Naive B cell (primary cell): ENCODE results near the gene LIN52. TPM values are rescaled to one million over a fixed set of nuclear protein-coding genes. Genes with fewer than 3 reads are reported as not detected.

Experiments used
- ATAC-seq, 2 donors: fragments of 150-1000 bp; cut with Tn5 transposase; 2 replicates each; pipeline ENCODE4 v1.10.0; 2021; ENCODE audit warnings: low read depth in 2 of 2, mild to moderate bottlenecking in 2 of 2, moderate library complexity in 2 of 2
- DNase-seq: peaks from one replicate; pipeline ENCODE4 v3.0.0; 2022
- H3K27ac Mint-ChIP-seq, 6 donors: one replicate each; pipeline ENCODE4 v1.8.0; 2020 to 2022; ENCODE audit warnings: mild to moderate bottlenecking in 6 of 6, mixed read lengths in 6 of 6, moderate library complexity in 5 of 6, inconsistent platforms in 2 of 6
- H3K27me3 Mint-ChIP-seq, 3 donors: one replicate each; pipeline ENCODE4 v1.8.0; 2021 to 2022; ENCODE audit warnings: mixed read lengths in 3 of 3, mild to moderate bottlenecking in 1 of 3
- H3K36me3 Mint-ChIP-seq, 2 donors: one replicate each; pipeline ENCODE4 v1.8.0; 2020 to 2022; ENCODE audit warnings: mixed read lengths in 2 of 2, inconsistent platforms in 1 of 2, mild to moderate bottlenecking in 1 of 2
- H3K4me1 Mint-ChIP-seq, 3 donors: one replicate each; pipeline ENCODE4 v1.8.0; 2020 to 2022; ENCODE audit warnings: mixed read lengths in 3 of 3, inconsistent platforms in 1 of 3, mild to moderate bottlenecking in 1 of 3, moderate library complexity in 1 of 3
- H3K4me3 Mint-ChIP-seq, 8 donors: one replicate each; pipeline ENCODE4 v1.8.0; 2020 to 2022; ENCODE audit warnings: mild to moderate bottlenecking in 8 of 8, mixed read lengths in 8 of 8, moderate library complexity in 8 of 8, inconsistent platforms in 2 of 8
- H3K9me3 Mint-ChIP-seq, 7 donors: one replicate each; pipeline ENCODE4 v1.8.0; 2020 to 2022; ENCODE audit warnings: mixed read lengths in 7 of 7, mild to moderate bottlenecking in 5 of 7, inconsistent platforms in 2 of 7, moderate library complexity in 1 of 7
- polyA plus RNA-seq, 6 donors: library from polyadenylated mRNA; unstranded; fragments of 300-500 nt; fragmentation: Illumina TruSeq; gene quantifications; one replicate each; pipeline ENCODE4 v1.2.3, GENCODE V29; 2021; ENCODE audit warnings: low read depth in 6 of 6

The LIN52 gene
- polyA plus RNA-seq = 10 to 100 TPM in 5 of 6 donors, 1 to 10 TPM in 1; 7.4 to 19.1 (median 11.9) TPM

- Mint-ChIP-seq H3K27me3 (no peaks in the 10 kb centered on the region), H3K9me3 (peaks cover 0 to 2% (median 0%) of the 10 kb centered on the region in 7 donors), H3K4me3 (peak within 1 kb of the TSS; percentile 89 to 100 (median 98)), H3K4me1 (peaks cover 34 to 40% (median 38%) of the 10 kb centered on the region in 3 donors), H3K36me3 (peaks cover 0 to 6% of the 10 kb centered on the region in 2 donors), H3K27ac (peak within 1 kb of the TSS; percentile 85 to 98 (median 96))
- ATAC-seq (peak; percentile 87 to 90), DNase-seq (peak; percentile 99)
Measured at GRCh38 chr14:74084277-74085046, at the start of gene LIN52, which contains the start of gene ALDH6A1. LIN52 (plus strand) TSS chr14:74084956; CDS start chr14:74084975, 19 bp downstream. ALDH6A1 (minus strand) TSS chr14:74084453; CDS start chr14:74084394, 59 bp downstream.

GRCh38 chr14:74035556-74035955, 49.2 kb upstream of the LIN52 start:
- Mint-ChIP-seq H3K27ac (no peak overlapping the region), H3K27me3 (no peaks in the 10 kb centered on the region), H3K36me3 (no peaks in the 10 kb centered on the region), H3K9me3 (peaks cover 0 to 2% (median 0%) of the 10 kb centered on the region in 7 donors), H3K4me3 (no peak overlapping the region), H3K4me1 (peaks cover 2 to 11% (median 7%) of the 10 kb centered on the region in 3 donors)
- DNase-seq (no peak), ATAC-seq (no peak)

- no peak overlapping the region for H3K4me3 Mint-ChIP-seq
- no peaks in the 10 kb centered on the region for H3K36me3 Mint-ChIP-seq
- H3K27ac Mint-ChIP-seq = no peak overlapping the region
- DNase-seq = peak; percentile 38
- H3K27me3 Mint-ChIP-seq = no peaks in the 10 kb centered on the region
- peak; percentile 40 to 50 for ATAC-seq
- H3K9me3 Mint-ChIP-seq = no peaks in the 10 kb centered on the region
- peaks cover 0 to 6% (median 0%) of the 10 kb centered on the region in 3 donors for H3K4me1 Mint-ChIP-seq
Measured at GRCh38 chr14:74038020-74038859, 46.5 kb upstream of the LIN52 start.

- no peaks in the 10 kb centered on the region for H3K9me3 Mint-ChIP-seq
- H3K4me3 Mint-ChIP-seq = no peak overlapping the region
- ATAC-seq (no peak), DNase-seq (no peak)
- H3K36me3 Mint-ChIP-seq = no peaks in the 10 kb centered on the region
- peak overlapping the region in 1 of 6 donors; percentile 18 for H3K27ac Mint-ChIP-seq
- no peaks in the 10 kb centered on the region for H3K27me3 Mint-ChIP-seq
- peaks cover 0 to 6% (median 0%) of the 10 kb centered on the region in 3 donors for H3K4me1 Mint-ChIP-seq
Measured at GRCh38 chr14:74042296-74042695, 42.5 kb upstream of the LIN52 start.

- ATAC-seq (no peak), DNase-seq (no peak)
- Mint-ChIP-seq H3K9me3 (no peaks in the 10 kb centered on the region), H3K4me3 (no peak overlapping the region), H3K27ac (no peak overlapping the region), H3K4me1 (peaks cover 5 to 11% (median 10%) of the 10 kb centered on the region in 3 donors), H3K36me3 (no peaks in the 10 kb centered on the region), H3K27me3 (no peaks in the 10 kb centered on the region)
Measured at GRCh38 chr14:74045522-74045921, 39.2 kb upstream of the LIN52 start.

- Mint-ChIP-seq H3K4me3 (peak overlapping the region in 1 of 8 donors; percentile 48), H3K27me3 (no peaks in the 10 kb centered on the region), H3K27ac (peak overlapping the region in 1 of 6 donors; percentile 11), H3K36me3 (no peaks in the 10 kb centered on the region), H3K4me1 (peaks cover 5 to 11% (median 10%) of the 10 kb centered on the region in 3 donors), H3K9me3 (no peaks in the 10 kb centered on the region)
- no peak for ATAC-seq
- no peak for DNase-seq
Measured at GRCh38 chr14:74048281-74048680, 36.5 kb upstream of the LIN52 start.

GRCh38 chr14:74049876-74050495, 34.8 kb upstream of the LIN52 start:
- Mint-ChIP-seq H3K27ac (peak overlapping the region in 1 of 6 donors; percentile 4), H3K4me1 (peaks cover 5 to 11% (median 10%) of the 10 kb centered on the region in 3 donors), H3K27me3 (no peaks in the 10 kb centered on the region), H3K4me3 (peak overlapping the region in 1 of 8 donors; percentile 30), H3K9me3 (no peaks in the 10 kb centered on the region), H3K36me3 (no peaks in the 10 kb centered on the region)
- no peak for DNase-seq
- ATAC-seq = peak; percentile 42 to 54

GRCh38 chr14:74062809-74063150, 22.0 kb upstream of the LIN52 start:
- no peaks in the 10 kb centered on the region for H3K27me3 Mint-ChIP-seq
- H3K27ac Mint-ChIP-seq = peak overlapping the region in 1 of 6 donors; percentile 28
- peak overlapping the region in 1 of 8 donors; percentile 35 for H3K4me3 Mint-ChIP-seq
- peaks cover 8 to 34% of the 10 kb centered on the region in 2 donors for H3K36me3 Mint-ChIP-seq
- ATAC-seq = no peak
- no peak for DNase-seq
- H3K9me3 Mint-ChIP-seq = no peaks in the 10 kb centered on the region
- H3K4me1 Mint-ChIP-seq = no peaks in the 10 kb centered on the region

GRCh38 chr14:74064426-74064825, 20.3 kb upstream of the LIN52 start:
- H3K36me3 Mint-ChIP-seq = peaks cover 8 to 34% of the 10 kb centered on the region in 2 donors
- no peak overlapping the region for H3K27ac Mint-ChIP-seq

GRCh38 chr14:74064883-74065282, 19.9 kb upstream of the LIN52 start:
- Mint-ChIP-seq H3K27ac (no peak overlapping the region), H3K36me3 (peaks cover 8 to 30% of the 10 kb centered on the region in 2 donors), H3K4me3 (no peak overlapping the region), H3K9me3 (no peaks in the 10 kb centered on the region), H3K4me1 (no peaks in the 10 kb centered on the region), H3K27me3 (no peaks in the 10 kb centered on the region)
- ATAC-seq = no peak
- DNase-seq = no peak

More at GRCh38 chr14:74064426-74064825, 20.3 kb upstream of the LIN52 start:
- Mint-ChIP-seq H3K4me3 (no peak overlapping the region), H3K4me1 (no peaks in the 10 kb centered on the region), H3K9me3 (no peaks in the 10 kb centered on the region), H3K27me3 (no peaks in the 10 kb centered on the region)
- ATAC-seq (no peak), DNase-seq (no peak)

- H3K27me3 Mint-ChIP-seq = no peaks in the 10 kb centered on the region
- ATAC-seq = no peak
- peaks cover 2 to 22% of the 10 kb centered on the region in 2 donors for H3K36me3 Mint-ChIP-seq
- H3K4me3 Mint-ChIP-seq = no peak overlapping the region
- DNase-seq = no peak
- no peaks in the 10 kb centered on the region for H3K9me3 Mint-ChIP-seq
- no peak overlapping the region for H3K27ac Mint-ChIP-seq
- H3K4me1 Mint-ChIP-seq = no peaks in the 10 kb centered on the region
Measured at GRCh38 chr14:74065746-74066575, 18.8 kb upstream of the LIN52 start.

- Mint-ChIP-seq H3K36me3 (no peaks in the 10 kb centered on the region), H3K4me1 (peaks cover 0 to 12% (median 3%) of the 10 kb centered on the region in 3 donors), H3K27ac (no peak overlapping the region), H3K9me3 (no peaks in the 10 kb centered on the region), H3K4me3 (no peak overlapping the region), H3K27me3 (no peaks in the 10 kb centered on the region)
- no peak for ATAC-seq
- no peak for DNase-seq
Measured at GRCh38 chr14:74077401-74077800, 7.4 kb upstream of the LIN52 start.
